OCI-LY7 (cell line): Measurements from ENCODE around the gene ATG9A. TPM values are rescaled to one million over a fixed set of nuclear protein-coding genes. Genes with fewer than 3 reads are reported as not detected.

Experiments used
- BruUV-seq: library from RNA; stranded (reverse); fragments of 400-500 nt; replicated peaks from 2 replicates; lab custom pipeline; 2021; lab: Mats Ljungman, UMichigan
- CTCF ChIA-PET: fragments of 300-600 bp; sonication (Branson Sonifier 250); formaldehyde crosslinking; loops from one replicate; lab custom pipeline; 2022; ENCODE audit warnings: antibody characterized with exemption; ENCODE audit not compliant: unreplicated experiment; lab: Charles Lee
- POLR2A ChIA-PET: fragments of 300-600 bp; sonication (Branson Sonifier 250); formaldehyde crosslinking; loops from one replicate; lab custom pipeline; 2022; ENCODE audit warnings: antibody characterized with exemption; lab: Charles Lee
- DNase-seq: peaks from one replicate; pipeline ENCODE4 v3.0.0-alpha.2; 2015; ENCODE audit warnings: low spot score
- H2AFZ ChIP-seq: fragments of 200-600 bp; sonication (generic), shearing (Covaris generic); 2 replicates; pipeline ENCODE4 v1.6.1; 2014; ENCODE audit warnings: mild to moderate bottlenecking, antibody characterized with exemption, low read length, moderate library complexity
- H3K27ac ChIP-seq: fragments of 200-600 bp; sonication (generic); 2 replicates; pipeline ENCODE4 v1.5.1; 2014; ENCODE audit warnings: mixed run types, low read depth, mild to moderate bottlenecking, moderate library complexity, low read length, inconsistent platforms; ENCODE audit not compliant: poor library complexity, severe bottlenecking
- H3K36me3 ChIP-seq: fragments of 200-600 bp; sonication (generic); 2 replicates; pipeline ENCODE4 v1.6.1; 2014; ENCODE audit warnings: mild to moderate bottlenecking, antibody characterized with exemption, low read length, moderate library complexity, mixed read lengths; ENCODE audit not compliant: insufficient read depth
- H3K4me1 ChIP-seq: fragments of 200-600 bp; sonication (generic); 2 replicates; pipeline ENCODE4 v1.5.1; 2014; ENCODE audit warnings: mild to moderate bottlenecking, low read length; ENCODE audit not compliant: insufficient read depth, poor library complexity, severe bottlenecking
- H3K4me2 ChIP-seq: fragments of 200-600 bp; sonication (generic); 2 replicates; pipeline ENCODE4 v1.6.1; 2014; ENCODE audit warnings: mild to moderate bottlenecking, low read length
- H3K4me3 ChIP-seq: fragments of 200-600 bp; sonication (generic); 2 replicates; pipeline ENCODE4 v1.5.1; 2014; ENCODE audit warnings: mild to moderate bottlenecking, low read depth, low read length; ENCODE audit not compliant: poor library complexity, severe bottlenecking
- H3K79me2 ChIP-seq: fragments of 200-600 bp; sonication (generic); 2 replicates; pipeline ENCODE4 v1.6.1; 2016; ENCODE audit warnings: low read depth, mild to moderate bottlenecking, low read length, moderate library complexity, mixed read lengths; ENCODE audit not compliant: insufficient read depth
- H3K9me2 ChIP-seq: fragments of 200-600 bp; sonication (generic); 2 replicates; pipeline ENCODE4 v1.6.1; 2016; ENCODE audit warnings: mild to moderate bottlenecking, low read length, mixed read lengths; ENCODE audit not compliant: insufficient read depth
- H3K9me3 ChIP-seq: fragments of 200-600 bp; sonication (generic); 2 replicates; pipeline ENCODE4 v1.6.1; 2014; ENCODE audit warnings: mild to moderate bottlenecking, mixed run types, low read length, mixed read lengths
- H4K20me1 ChIP-seq: fragments of 200-600 bp; sonication (generic); 2 replicates; pipeline ENCODE4 v1.6.1; 2014; ENCODE audit warnings: mild to moderate bottlenecking, antibody characterized with exemption, low read length, moderate library complexity, mixed read lengths; ENCODE audit not compliant: insufficient read depth
- CTCF ChIP-seq: fragments of 200-600 bp; sonication (generic); conservative IDR thresholded peaks from 2 replicates; pipeline ENCODE4 v1.5.1; 2014; ENCODE audit warnings: mild to moderate bottlenecking, antibody characterized with exemption, low read length, moderate library complexity, mixed read lengths
- EZH2phosphoT487 ChIP-seq: fragments of 200-600 bp; sonication (generic); IDR thresholded peaks from 2 replicates; pipeline ENCODE4 v1.6.1; 2018; ENCODE audit warnings: low read depth, borderline replicate concordance, mild to moderate bottlenecking, mixed run types, antibody characterized with exemption, low read length, moderate library complexity, mixed read lengths
- intact Hi-C: fragments of 100-400 bp; cut with micrococcal nuclease; formaldehyde crosslinking; loops from one replicate; pipeline ENCODE4 v1.10.0; 2022; ENCODE audit not compliant: unreplicated experiment
- total RNA-seq, 2 experiments: library from RNA; depleted of rRNA in 1 of 2; stranded (reverse); fragments of >200 nt in 1 of 2; shearing (Covaris generic) in 1 of 2; gene quantifications; 2 replicates each; pipeline ENCODE4 v1.2.3, GENCODE V29; 2014 to 2022

ATG9A gene
- total RNA-seq, 2 experiments from 2014 or later: 22.2 to 23.4 TPM

- H3K4me2 ChIP-seq: no peak overlapping the region
- no peak for DNase-seq
- intact Hi-C loops: no loop called here
- CTCF ChIA-PET: no interaction called here
- H3K4me1 ChIP-seq: peaks cover 10% of the 10 kb centered on the region
- POLR2A ChIA-PET: interaction anchor here (0.6 to 1.3 kb wide), 4 partner anchors 15 to 33 kb away, joined by 3 read pairs; partner anchors contain the start of gene ZFAND2B
- H3K9me3 ChIP-seq: no peaks in the 10 kb centered on the region
- no TSS peak for BruUV-seq
- H3K27ac ChIP-seq: no peak overlapping the region
- no peaks in the 10 kb centered on the region for H3K9me2 ChIP-seq
- peaks cover 18% of the 10 kb centered on the region; the same call in 1 of the 2 replicates for H3K79me2 ChIP-seq
- no peak overlapping the region for H3K4me3 ChIP-seq
- H2AFZ ChIP-seq: no peak overlapping the region
- 0 out of 2 replicates have a peak, but pooled peaks cover 10% of the 10 kb centered on the region for H4K20me1 ChIP-seq
- TF ChIP-seq EZH2phosphoT487 (no peak), CTCF (no peak)
- H3K36me3 ChIP-seq: peaks cover 68% of the 10 kb centered on the region
Measured at GRCh38 chr2:219182331-219183150, 46.9 kb downstream of the ATG9A start.

GRCh38 chr2:219181531-219181930, 47.9 kb downstream of the ATG9A start:
- Histone ChIP-seq H3K79me2 (peaks cover 18% of the 10 kb centered on the region; the same call in 1 of the 2 replicates), H3K27ac (no peak overlapping the region), H3K36me3 (peaks cover 68% of the 10 kb centered on the region), H3K4me1 (peaks cover 10% of the 10 kb centered on the region), H3K4me2 (no peak overlapping the region), H4K20me1 (0 out of 2 replicates have a peak, but pooled peaks cover 10% of the 10 kb centered on the region), H3K9me3 (no peaks in the 10 kb centered on the region), H3K9me2 (no peaks in the 10 kb centered on the region), H2AFZ (no peak overlapping the region), H3K4me3 (no peak overlapping the region)
- intact Hi-C loops: no loop called here
- BruUV-seq: no TSS peak
- ChIA-PET POLR2A (interaction anchor here (0.5 to 1.1 kb wide), 4 partner anchors 15 to 140 kb away, joined by 3 read pairs; partner anchors contain the start of gene CFAP65), CTCF (interaction anchor here (0.6 kb wide), 1 partner anchor 19 kb away, joined by 3 read pairs; no protein-coding TSS in a partner anchor)
- TF ChIP-seq EZH2phosphoT487: no peak
- no peak for TF ChIP-seq CTCF
- no peak for DNase-seq
